SHP77 treated with DMSO at 0.1 percent for 48 hours (cell line): ENCODE results near the gene DAAM2.

Experiments used
- DNase-seq: peaks from one replicate; lab custom pipeline; 2025; lab: John Stamatoyannopoulos, UW

The DAAM2 gene

GRCh38 chr6:39848171-39848570, 56.0 kb downstream of the DAAM2 start:
- no peak for DNase-seq

- no peak for DNase-seq
Observed at GRCh38 chr6:39849228-39849627, 57.1 kb downstream of the DAAM2 start.

- no peak for DNase-seq
Observed at GRCh38 chr6:39849764-39850163, 57.6 kb downstream of the DAAM2 start.

GRCh38 chr6:39850736-39851297, 58.6 kb downstream of the DAAM2 start:
- DNase-seq: no peak

- no peak for DNase-seq
Observed at GRCh38 chr6:39851331-39851730, 59.2 kb downstream of the DAAM2 start.

GRCh38 chr6:39852324-39852723, 60.1 kb downstream of the DAAM2 start:
- DNase-seq: no peak

GRCh38 chr6:39853604-39854003, 61.4 kb downstream of the DAAM2 start:
- DNase-seq: no peak

GRCh38 chr6:39855356-39855995, 63.3 kb downstream of the DAAM2 start:
- DNase-seq: no peak

GRCh38 chr6:39859025-39859424, 66.8 kb downstream of the DAAM2 start:
- DNase-seq: no peak

- no peak for DNase-seq
Observed at GRCh38 chr6:39861663-39862062, 69.5 kb downstream of the DAAM2 start.

- DNase-seq: no peak
Observed at GRCh38 chr6:39865011-39865888, 73.1 kb downstream of the DAAM2 start.

- DNase-seq: no peak
Observed at GRCh38 chr6:39867592-39867991, 75.4 kb downstream of the DAAM2 start.

- no peak for DNase-seq
Observed at GRCh38 chr6:39870950-39871349, 78.8 kb downstream of the DAAM2 start.

- no peak for DNase-seq
Observed at GRCh38 chr6:39873439-39873838, 81.3 kb downstream of the DAAM2 start.

GRCh38 chr6:39876111-39876510, 83.9 kb downstream of the DAAM2 start:
- DNase-seq: no peak

- DNase-seq: no peak
Observed at GRCh38 chr6:39876826-39877225, 84.7 kb downstream of the DAAM2 start.

GRCh38 chr6:39879535-39879934, 87.4 kb downstream of the DAAM2 start:
- no peak for DNase-seq

GRCh38 chr6:39880594-39880993, 88.4 kb downstream of the DAAM2 start:
- DNase-seq: no peak

GRCh38 chr6:39881851-39882530, 89.8 kb downstream of the DAAM2 start:
- DNase-seq: no peak

GRCh38 chr6:39882531-39882899, 90.3 kb downstream of the DAAM2 start:
- DNase-seq: no peak

GRCh38 chr6:39884696-39885095, 92.5 kb downstream of the DAAM2 start:
- DNase-seq: no peak

GRCh38 chr6:39885691-39886090, 93.5 kb downstream of the DAAM2 start:
- no peak for DNase-seq

- no peak for DNase-seq
Observed at GRCh38 chr6:39886871-39887270, 94.7 kb downstream of the DAAM2 start.
